Parathyroid adenoma (tissue), 2 donors: Measurements from ENCODE around the gene SEC14L5.

Experiments
- H2AFZ ChIP-seq: fragments of 300-600 bp; sonication (generic); one replicate; pipeline ENCODE4 v1.7.0; 2017; ENCODE audit warnings: antibody characterized with exemption, mild to moderate bottlenecking
- H3K27ac ChIP-seq: fragments of 300-600 bp; sonication (generic); one replicate; pipeline ENCODE4 v1.7.0; 2017
- H3K27me3 ChIP-seq: fragments of 300-600 bp; sonication (generic); one replicate; pipeline ENCODE4 v1.7.0; 2017; ENCODE audit warnings: low read length; ENCODE audit not compliant: control insufficient read depth, insufficient read depth
- H3K36me3 ChIP-seq: fragments of 300-600 bp; sonication (generic); one replicate; pipeline ENCODE4 v1.7.0; 2017; ENCODE audit warnings: low read length; ENCODE audit not compliant: control insufficient read depth, insufficient read depth
- H3K4me1 ChIP-seq: fragments of 300-600 bp; sonication (generic); one replicate; pipeline ENCODE4 v1.7.0; 2017; ENCODE audit warnings: control low read depth
- H3K4me2 ChIP-seq: fragments of 300-600 bp; sonication (generic); one replicate; pipeline ENCODE4 v1.7.0; 2017; ENCODE audit warnings: low read length
- H3K4me3 ChIP-seq: fragments of 300-600 bp; sonication (generic); one replicate; pipeline ENCODE4 v1.7.0; 2017; ENCODE audit warnings: low read depth, low read length
- H3K79me2 ChIP-seq: fragments of 300-600 bp; sonication (generic); one replicate; pipeline ENCODE4 v1.7.0; 2017; ENCODE audit warnings: control low read depth
- H3K9ac ChIP-seq: fragments of 300-600 bp; sonication (generic); one replicate; pipeline ENCODE4 v1.7.0; 2017; ENCODE audit warnings: mild to moderate bottlenecking
- H3K9me3 ChIP-seq: fragments of 300-600 bp; sonication (generic); one replicate; pipeline ENCODE4 v1.7.0; 2017; ENCODE audit warnings: low read length; ENCODE audit not compliant: control insufficient read depth
- CTCF ChIP-seq: fragments of 300-600 bp; sonication (generic); IDR thresholded peaks from one replicate; pipeline ENCODE4 v1.7.0; 2017; ENCODE audit warnings: antibody characterized with exemption, mild to moderate bottlenecking
- donor health status: primary hyperparathyroidism.

SEC14L5 gene

GRCh38 chr16:5001986-5002385 is 43.9 kb downstream of the SEC14L5 start:
- Histone ChIP-seq H3K27me3 (no peaks in the 10 kb centered on the region), H3K27ac (no peak overlapping the region), H3K4me1 (no peaks in the 10 kb centered on the region)

GRCh38 chr16:5002699-5003143 is 44.6 kb downstream of the SEC14L5 start:
- Histone ChIP-seq H3K27me3 (no peaks in the 10 kb centered on the region), H3K4me1 (no peaks in the 10 kb centered on the region), H3K79me2 (no peaks in the 10 kb centered on the region), H3K36me3 (no peaks in the 10 kb centered on the region), H2AFZ (no peak overlapping the region), H3K9me3 (no peaks in the 10 kb centered on the region), H3K9ac (no peak overlapping the region), H3K4me3 (no peak overlapping the region), H3K4me2 (no peak overlapping the region), H3K27ac (no peak overlapping the region)
- no peak for TF ChIP-seq CTCF

More at GRCh38 chr16:5001986-5002385, 43.9 kb downstream of the SEC14L5 start:
- Histone ChIP-seq H3K36me3 (no peaks in the 10 kb centered on the region), H3K4me3 (no peak overlapping the region), H3K9me3 (no peaks in the 10 kb centered on the region), H3K9ac (no peak overlapping the region), H3K79me2 (no peaks in the 10 kb centered on the region), H2AFZ (no peak overlapping the region), H3K4me2 (no peak overlapping the region)
- no peak for TF ChIP-seq CTCF

GRCh38 chr16:5003211-5003610 is 45.1 kb downstream of the SEC14L5 start:
- H3K36me3 ChIP-seq, result no peaks in the 10 kb centered on the region
- no peaks in the 10 kb centered on the region for H3K79me2 ChIP-seq
- H2AFZ ChIP-seq, result no peak overlapping the region
- TF ChIP-seq CTCF, result no peak
- H3K4me1 ChIP-seq, result no peaks in the 10 kb centered on the region
- H3K27me3 ChIP-seq, result no peaks in the 10 kb centered on the region
- no peak overlapping the region for H3K9ac ChIP-seq
- H3K27ac ChIP-seq, result no peak overlapping the region
- no peaks in the 10 kb centered on the region for H3K9me3 ChIP-seq
- H3K4me2 ChIP-seq, result no peak overlapping the region
- H3K4me3 ChIP-seq, result no peak overlapping the region

GRCh38 chr16:5003828-5004227 is 45.7 kb downstream of the SEC14L5 start:
- no peaks in the 10 kb centered on the region for H3K4me1 ChIP-seq
- H3K9ac ChIP-seq, result no peak overlapping the region
- H3K4me3 ChIP-seq, result no peak overlapping the region
- H3K27ac ChIP-seq, result no peak overlapping the region
- H3K79me2 ChIP-seq, result no peaks in the 10 kb centered on the region
- H3K27me3 ChIP-seq, result no peaks in the 10 kb centered on the region
- no peak overlapping the region for H3K4me2 ChIP-seq
- no peaks in the 10 kb centered on the region for H3K9me3 ChIP-seq
- no peak for TF ChIP-seq CTCF
- no peaks in the 10 kb centered on the region for H3K36me3 ChIP-seq
- H2AFZ ChIP-seq, result no peak overlapping the region

GRCh38 chr16:5004311-5004710 is 46.2 kb downstream of the SEC14L5 start:
- Histone ChIP-seq H3K4me3 (no peak overlapping the region), H3K27me3 (no peaks in the 10 kb centered on the region), H3K36me3 (no peaks in the 10 kb centered on the region), H2AFZ (no peak overlapping the region), H3K4me2 (no peak overlapping the region), H3K9ac (no peak overlapping the region), H3K27ac (no peak overlapping the region), H3K79me2 (no peaks in the 10 kb centered on the region), H3K4me1 (no peaks in the 10 kb centered on the region), H3K9me3 (no peaks in the 10 kb centered on the region)
- TF ChIP-seq CTCF, result no peak
